NCI-H345 (cell line): ENCODE measurements around the gene SHANK3.
"Not testable (repeated sequence)": the region's sequence is repeated elsewhere in the genome, so short reads cannot be mapped to it uniquely, and the experiment has no call there.

Experiments used
- DNase-seq: peaks from one replicate; lab custom pipeline; 2025; lab: John Stamatoyannopoulos, UW

The SHANK3 gene

DNA sequence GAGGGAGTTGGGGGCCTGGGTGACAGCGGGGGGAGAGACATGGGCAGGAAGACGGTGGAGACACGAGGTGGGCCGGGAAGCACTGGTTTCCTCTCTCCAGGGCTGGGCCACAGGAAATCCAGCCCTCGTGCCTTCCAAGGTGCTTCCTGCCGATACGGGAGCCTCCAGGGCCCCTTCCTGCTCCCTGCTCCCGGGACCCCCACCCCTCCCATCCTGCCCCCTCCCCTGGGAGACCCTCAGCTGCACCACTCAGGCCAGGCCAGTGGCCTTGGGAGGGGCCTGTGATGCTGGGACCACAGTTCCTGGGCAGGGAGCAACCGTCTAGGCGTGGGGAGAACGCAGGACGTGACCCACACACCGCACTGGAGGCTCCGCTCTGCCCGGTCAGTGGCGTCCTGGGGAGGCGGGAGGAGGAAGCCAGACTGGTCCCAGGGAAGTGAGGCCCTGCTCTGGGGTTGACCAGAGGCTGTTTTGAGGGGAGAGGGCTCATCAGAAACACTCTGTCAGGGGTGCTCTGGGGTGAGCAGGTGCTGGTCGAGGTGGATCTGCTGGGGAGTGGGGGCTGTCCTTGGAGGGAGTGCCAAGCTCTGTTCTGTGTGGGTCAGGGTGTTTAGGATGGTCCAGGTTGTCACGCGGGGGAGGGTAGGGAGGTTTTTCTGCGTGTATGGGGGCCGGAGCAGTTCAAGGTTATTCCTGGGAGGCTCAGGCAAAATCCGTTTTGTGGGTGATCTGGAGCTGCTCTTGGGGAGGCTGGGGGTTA is at the start of gene SHANK3:
SHANK3 (plus strand) TSS at position 353 of the 760 bp plus-strand sequence.
- no peak for DNase-seq

DNA sequence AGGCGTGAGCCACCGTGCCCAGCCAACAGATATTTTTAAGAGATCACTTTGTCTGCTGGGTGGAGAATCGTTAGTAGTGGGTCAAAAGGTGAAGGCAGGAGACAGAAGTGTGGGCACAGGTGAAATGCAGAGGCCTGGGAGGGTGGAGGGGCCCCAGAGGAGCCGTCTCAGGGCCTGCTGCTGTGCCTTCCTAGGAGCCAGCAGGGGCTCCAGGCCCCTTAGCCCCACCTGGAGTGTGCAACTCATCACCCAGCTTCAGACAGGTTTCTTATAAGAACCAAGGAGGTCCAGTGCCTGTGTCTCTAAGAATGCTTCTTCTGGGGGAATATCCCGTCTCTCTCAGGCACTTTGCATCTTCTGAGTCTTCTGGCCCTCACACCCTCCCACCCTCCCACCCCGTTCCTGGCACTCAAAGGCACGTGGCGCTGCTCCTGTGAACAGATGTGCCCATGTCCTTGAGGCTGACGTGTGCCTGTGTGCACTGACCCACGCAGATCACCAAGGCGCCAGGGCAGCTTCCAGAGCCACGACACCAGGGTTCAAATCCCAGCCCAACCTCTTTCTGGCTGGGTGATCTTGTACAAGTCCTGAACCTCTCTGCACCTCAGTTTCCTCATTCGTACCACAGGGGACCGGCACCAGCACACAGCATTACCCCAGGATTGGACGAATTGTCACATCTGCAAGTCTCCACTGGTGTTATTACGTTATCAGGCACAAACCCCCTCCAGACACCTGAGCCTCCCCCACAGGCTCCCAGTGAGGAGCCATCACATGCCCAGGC is 48.1 kb upstream of the SHANK3 start:
- DNase-seq, result no peak

DNA sequence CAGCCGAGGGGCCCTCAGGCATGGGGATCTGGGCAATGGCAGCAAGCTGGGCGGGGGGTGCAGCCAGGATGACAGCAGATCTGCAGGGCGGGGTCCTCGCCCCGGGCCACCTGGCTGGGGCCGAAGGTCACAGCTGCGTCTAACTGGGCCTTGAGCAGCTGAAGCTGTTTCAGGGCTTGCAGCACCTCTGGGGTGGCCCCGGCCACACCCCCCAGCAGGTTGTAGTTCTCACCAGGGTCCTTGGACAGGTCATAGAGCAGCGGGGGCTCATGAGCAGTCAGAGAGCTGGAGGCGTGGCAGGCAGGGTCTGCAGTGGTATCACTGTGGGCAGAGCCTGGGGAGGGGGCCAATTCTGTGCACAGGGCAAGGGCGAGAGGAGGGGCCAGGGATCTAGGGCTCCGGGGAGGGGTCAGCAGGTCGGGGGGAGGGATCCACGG is 47.5 kb upstream of the SHANK3 start:
- DNase-seq, result no peak

DNA sequence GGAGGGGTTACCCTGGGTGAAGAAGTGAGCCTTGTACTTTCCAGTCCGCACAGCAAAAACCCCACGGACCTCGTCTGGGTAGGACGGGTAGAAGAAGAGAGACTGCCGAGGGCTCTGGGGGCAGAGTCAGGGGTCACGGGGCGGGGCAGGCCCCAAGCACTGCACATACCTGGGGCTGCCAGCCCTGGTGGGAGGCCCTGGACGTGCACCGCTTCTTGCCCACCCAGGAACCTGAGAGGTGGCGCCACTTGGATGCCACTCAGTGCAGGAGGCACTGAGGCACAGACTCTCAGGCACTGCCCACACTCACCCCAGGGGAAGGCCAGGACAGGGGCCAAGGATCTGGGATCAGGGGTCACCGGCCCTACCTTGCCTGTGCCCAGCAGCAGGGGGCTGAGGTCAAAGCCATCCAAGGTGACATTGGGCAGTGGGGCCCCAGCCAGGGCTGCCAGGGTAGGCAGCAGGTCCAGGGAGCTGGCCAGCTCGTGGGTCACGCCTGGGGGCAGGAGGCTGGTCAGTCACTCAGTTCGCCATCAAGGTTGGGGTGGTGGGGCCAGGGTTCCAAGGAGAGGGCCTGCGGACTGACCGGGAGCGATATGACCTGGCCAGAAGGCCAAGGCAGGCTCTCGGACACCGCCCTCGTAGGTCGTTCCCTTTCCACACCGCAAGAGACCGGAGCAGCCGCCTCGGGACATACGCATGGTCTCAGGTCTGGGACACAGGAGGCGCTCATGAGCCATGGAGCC is 46.9 kb upstream of the SHANK3 start:
- no peak for DNase-seq

- DNase-seq, result no peak
These were observed 46.2 kb upstream of the SHANK3 start for GRCh38 chr22:50626314-50626849.

DNA sequence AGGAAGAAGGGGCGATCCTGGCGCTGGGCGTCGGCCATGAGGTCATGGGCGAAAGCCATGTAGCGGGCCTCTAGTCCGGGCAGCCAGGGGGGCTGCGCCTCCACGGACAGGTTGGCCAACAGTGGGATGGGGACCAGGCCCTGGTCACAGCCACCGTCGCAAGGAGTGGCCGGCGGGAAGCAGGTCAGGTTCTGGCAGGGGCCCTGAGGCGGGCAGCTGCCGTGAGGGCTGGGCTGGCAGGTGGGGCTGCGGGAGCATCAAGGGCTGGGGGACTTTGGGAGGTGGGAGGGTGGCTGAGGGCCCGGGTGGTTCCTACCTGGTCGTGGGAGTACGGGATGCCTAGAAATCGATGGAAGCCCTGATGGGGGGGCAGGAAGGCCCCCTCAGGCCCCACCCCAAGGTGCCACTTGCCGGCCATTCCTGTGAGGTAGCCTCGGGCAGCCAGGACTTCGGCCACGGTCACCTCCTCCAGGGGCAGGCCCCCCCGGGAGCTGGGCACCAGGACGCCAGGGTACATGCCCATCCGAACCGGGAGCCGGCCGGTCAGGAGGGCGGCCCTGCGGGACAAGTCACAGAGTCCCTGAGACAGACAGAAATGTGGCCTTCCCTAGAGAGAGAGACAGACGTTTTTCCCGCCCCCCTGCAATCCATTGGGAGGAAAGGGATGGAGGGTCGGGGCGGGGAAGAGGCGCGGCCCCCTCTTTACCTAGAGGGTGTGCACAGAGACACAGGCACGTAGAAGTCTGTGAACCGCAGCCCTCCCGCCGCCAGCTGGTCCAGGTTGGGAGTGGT is 45.6 kb upstream of the SHANK3 start:
- no peak for DNase-seq

DNA sequence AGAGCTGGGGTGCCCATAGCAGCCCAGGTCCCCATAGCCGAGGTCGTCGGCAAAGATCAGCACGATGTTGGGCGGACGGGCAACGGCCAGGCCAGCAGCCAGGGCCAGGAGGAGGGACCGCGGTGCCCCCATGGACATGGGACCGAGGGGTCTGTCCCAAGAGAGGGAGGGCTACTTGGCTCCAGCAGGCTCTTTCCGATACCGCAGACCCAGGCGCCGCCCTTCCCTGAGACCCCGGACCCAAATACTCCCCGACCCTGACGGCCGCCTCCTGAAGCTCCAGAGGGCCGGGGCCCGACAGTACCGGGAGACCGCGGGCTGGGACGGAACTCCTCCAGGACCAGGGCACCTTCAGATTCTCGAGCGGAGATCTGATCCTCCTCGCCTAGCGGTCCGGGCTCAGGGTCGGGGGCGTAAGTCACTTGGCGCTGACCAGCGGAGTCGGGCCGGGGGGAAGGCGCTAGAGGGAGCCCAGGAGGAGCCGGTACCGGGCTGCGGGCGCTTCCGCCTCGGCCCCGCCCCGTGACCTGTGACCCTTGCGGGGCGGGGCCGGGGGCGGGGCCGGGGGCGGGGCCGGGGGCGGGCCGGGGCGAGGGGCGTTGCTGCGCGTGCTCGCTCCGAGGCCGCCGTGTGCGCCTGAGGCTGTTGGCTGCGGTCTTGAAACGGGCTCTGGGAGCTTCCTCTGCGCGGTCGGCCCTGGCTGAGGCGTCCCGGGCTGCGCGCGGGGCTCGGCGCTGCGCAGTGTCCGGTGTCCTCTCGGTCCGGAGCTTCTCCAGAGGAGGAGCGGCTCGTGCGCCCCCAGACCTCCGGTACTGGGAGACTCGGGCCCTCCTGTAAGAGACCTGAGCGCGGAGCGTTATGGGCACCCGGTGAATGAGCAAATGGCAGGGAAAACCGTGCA is 44.7 kb upstream of the SHANK3 start, which contains the start of gene ARSA:
ARSA (minus strand) TSS at position 511 of the 901 bp plus-strand sequence; CDS start at position 138, 373 bp downstream.
- peak; percentile 71 for DNase-seq

DNA sequence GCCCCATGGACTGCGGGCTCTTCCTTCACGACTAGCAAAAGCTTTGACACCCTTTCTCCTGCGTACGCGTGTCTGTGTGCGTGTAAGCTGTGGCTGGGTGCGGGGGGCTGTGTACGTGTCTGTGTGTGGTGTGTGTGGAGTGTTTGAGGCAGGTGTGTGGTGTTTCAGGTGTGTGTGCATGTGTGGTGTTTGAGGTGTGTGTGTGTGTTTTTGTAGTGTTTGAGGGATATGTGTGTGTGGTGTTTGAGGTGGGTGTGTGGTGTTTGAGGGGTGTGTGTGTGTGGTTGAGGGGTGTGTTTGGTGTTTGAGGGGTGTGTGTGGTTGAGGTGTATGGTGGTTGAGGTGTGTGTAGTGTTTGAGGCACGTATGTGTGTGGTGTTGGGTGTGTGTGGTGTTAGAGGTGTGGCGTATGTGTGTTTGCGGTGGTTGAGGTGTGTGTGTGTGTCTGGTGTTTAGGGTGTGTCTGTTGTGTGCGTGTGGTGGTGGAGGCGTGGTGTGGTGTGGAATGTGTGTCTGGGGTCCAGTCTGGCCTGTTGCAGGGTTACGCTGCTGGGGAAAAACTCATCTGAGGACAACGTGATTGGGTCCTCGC is 44.0 kb upstream of the SHANK3 start:
- no peak for DNase-seq

GRCh38 chr22:50630376-50630775 is 42.2 kb upstream of the SHANK3 start:
- DNase-seq, result no peak

- DNase-seq, result no peak
These were observed 39.5 kb upstream of the SHANK3 start for GRCh38 chr22:50633086-50633485.

DNA sequence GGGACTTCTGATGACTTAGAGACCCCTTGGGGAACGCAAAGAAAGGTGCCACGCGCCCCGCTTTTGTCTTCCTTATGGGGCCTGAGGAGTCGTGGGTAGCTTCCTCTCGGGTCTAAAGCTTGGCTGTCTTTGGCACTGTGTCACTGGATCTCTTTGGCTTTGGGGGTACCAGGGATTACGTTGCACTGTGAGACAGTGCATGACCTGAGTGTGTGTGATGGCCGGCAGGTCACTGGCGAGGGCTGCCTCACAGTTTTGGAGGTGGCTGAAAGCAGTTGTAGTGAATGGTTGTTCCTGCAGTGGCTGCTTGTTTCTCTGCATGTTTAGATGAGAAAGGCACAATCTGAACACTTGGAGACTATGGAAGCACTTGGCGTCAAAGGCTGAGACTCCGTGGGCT is 38.9 kb upstream of the SHANK3 start:
- no peak for DNase-seq

- DNase-seq, result no peak
These were observed 37.0 kb upstream of the SHANK3 start for GRCh38 chr22:50635591-50635990.

DNA sequence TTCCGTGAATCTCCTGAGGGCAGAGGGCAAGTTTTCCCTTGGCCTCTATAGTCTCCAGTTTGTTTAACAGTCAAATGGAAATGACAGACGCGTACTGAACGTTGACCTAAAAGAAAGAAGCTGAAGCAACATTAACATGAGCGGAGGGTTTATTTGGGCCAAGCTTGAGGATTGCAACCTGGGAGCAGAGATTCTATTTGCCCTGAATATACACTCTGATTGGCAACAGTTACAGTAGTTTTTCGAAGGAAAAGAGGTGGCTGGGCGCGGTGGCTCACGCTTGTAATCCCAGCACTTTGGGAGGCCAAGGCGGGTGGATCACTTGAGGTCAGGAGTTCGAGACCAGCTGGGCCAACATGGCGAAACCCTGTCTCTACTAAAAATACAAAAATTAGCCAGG is 32.3 kb upstream of the SHANK3 start:
- DNase-seq, result not testable (repeated sequence)

- no peak for DNase-seq
These were observed 31.6 kb upstream of the SHANK3 start for GRCh38 chr22:50640857-50641647.

DNA sequence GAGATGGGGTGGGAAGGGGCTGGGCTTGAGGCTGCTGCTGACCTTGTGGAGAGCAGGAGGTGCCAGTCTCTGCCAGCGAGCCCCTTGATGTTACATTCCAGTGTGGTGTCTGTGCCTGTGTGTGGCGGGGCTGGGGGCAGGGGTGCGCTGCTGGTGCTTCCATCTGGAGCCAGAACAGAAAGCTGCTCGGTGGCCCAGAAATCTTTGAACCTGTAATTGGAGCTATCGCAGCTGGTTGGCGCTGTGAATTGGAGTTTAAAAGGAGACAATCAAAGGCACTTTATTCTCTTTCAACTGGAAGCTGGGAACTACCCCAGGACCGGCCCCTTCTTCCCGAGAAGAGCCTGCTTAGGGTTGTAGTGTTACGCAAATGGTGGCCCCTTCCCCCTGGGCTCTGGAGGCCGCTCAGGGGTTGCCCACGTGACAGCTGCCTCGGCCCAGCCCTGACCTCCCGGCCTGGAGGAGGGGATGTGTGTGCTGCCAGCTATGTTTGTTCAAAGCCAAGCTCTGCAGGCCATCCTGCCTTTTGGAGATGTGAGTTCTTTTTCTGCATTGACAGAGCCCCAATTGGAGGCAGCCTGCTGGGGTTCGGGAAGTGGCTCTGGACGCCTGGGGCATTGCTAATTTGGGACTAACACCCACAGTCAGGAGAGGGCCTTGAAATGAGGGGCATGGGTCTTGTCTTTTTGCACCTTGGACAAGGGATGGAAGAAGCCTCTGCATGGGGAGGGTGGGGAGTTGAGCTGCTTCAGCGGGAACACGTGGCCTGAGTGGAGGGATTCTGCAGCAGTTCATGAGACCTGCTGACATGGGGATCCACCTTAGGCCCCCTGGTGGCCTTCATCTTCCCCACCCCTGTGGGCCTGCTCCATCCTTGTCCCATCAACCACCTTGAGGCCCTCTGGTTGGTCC is 30.7 kb upstream of the SHANK3 start:
- DNase-seq, result no peak

DNA sequence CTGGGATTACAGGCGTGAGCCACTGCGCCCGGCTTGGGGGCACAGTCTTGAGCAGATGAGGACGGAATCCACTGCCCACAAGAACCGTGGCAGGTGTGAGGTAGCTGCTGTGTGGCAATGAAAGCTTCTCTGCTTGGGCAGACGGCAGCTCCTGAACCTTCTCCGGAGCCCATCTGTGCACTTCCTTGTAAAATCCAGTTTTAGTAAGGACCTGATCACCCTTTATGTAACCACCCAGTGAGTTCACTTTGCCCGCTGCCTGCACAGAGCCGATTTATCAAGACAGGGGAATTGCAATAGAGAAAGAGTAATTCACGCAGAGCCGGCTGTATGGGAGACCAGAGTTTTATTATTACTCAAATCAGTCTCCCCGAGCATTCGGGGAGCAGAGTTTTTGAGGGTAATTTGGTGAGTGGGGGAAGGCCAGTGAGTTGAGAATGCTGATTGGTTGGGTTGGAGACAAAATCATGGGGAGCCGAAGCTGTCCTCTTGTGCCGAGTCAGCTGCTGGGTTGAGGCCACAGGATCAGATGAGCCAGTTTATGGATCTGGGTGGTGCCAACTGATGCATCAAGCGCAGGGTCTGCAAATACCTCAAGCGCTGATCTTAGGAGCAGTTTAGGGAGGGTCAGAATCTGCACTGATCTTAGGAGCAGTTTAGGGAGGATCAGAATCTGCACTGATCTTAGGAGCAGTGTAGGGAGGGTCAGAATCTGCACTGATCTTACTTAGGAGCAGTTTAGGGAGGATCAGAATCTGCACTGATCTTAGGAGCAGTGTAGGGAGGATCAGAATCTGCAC is 29.4 kb upstream of the SHANK3 start:
- not testable (repeated sequence) for DNase-seq

- not testable (repeated sequence) for DNase-seq
These were observed 28.9 kb upstream of the SHANK3 start for GRCh38 chr22:50643821-50644101.
